Measurements from ENCODE around the gene GMDS. TPM values are rescaled to one million over a fixed set of nuclear protein-coding genes. Genes with fewer than 3 reads are reported as not detected.

Gene GMDS
- total RNA-seq, 1 donor from 2014 or later = 17.9 TPM

GRCh38 chr6:1777921-1778685 is 467.3 kb downstream of the GMDS start:
- no peak for DNase-seq (ENCODE audit: low read depth)
- TF ChIP-seq, protein P1, sequence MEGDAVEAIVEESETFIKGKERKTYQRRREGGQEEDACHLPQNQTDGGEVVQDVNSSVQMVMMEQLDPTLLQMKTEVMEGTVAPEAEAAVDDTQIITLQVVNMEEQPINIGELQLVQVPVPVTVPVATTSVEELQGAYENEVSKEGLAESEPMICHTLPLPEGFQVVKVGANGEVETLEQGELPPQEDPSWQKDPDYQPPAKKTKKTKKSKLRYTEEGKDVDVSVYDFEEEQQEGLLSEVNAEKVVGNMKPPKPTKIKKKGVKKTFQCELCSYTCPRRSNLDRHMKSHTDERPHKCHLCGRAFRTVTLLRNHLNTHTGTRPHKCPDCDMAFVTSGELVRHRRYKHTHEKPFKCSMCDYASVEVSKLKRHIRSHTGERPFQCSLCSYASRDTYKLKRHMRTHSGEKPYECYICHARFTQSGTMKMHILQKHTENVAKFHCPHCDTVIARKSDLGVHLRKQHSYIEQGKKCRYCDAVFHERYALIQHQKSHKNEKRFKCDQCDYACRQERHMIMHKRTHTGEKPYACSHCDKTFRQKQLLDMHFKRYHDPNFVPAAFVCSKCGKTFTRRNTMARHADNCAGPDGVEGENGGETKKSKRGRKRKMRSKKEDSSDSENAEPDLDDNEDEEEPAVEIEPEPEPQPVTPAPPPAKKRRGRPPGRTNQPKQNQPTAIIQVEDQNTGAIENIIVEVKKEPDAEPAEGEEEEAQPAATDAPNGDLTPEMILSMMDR (conservative IDR thresholded peaks at IDR 0.05; ENCODE audit: low read depth, low read length) = no peak
- H3K4me3 ChIP-seq (ENCODE audit: low read depth, low read length) = no peak overlapping the region

GRCh38 chr6:1775441-1775840 is 470.0 kb downstream of the GMDS start:
- no peak overlapping the region for H3K4me3 ChIP-seq (ENCODE audit: low read depth, low read length)
- DNase-seq (ENCODE audit: low read depth) = no peak
- TF ChIP-seq, protein P1 (conservative IDR thresholded peaks at IDR 0.05; ENCODE audit: low read depth, low read length) = no peak

- DNase-seq (ENCODE audit: low read depth) = no peak
- TF ChIP-seq, protein P1 (conservative IDR thresholded peaks at IDR 0.05; ENCODE audit: low read depth, low read length) = no peak
- no peak overlapping the region for H3K4me3 ChIP-seq (ENCODE audit: low read depth, low read length)
These were observed 471.0 kb downstream of the GMDS start for GRCh38 chr6:1774226-1774915.

- TF ChIP-seq, protein P1 (conservative IDR thresholded peaks at IDR 0.05; ENCODE audit: low read depth, low read length) = no peak
- no peak for DNase-seq (ENCODE audit: low read depth)
- H3K4me3 ChIP-seq (ENCODE audit: low read depth, low read length) = no peak overlapping the region
These were observed 471.7 kb downstream of the GMDS start for GRCh38 chr6:1773700-1774099.

DNA sequence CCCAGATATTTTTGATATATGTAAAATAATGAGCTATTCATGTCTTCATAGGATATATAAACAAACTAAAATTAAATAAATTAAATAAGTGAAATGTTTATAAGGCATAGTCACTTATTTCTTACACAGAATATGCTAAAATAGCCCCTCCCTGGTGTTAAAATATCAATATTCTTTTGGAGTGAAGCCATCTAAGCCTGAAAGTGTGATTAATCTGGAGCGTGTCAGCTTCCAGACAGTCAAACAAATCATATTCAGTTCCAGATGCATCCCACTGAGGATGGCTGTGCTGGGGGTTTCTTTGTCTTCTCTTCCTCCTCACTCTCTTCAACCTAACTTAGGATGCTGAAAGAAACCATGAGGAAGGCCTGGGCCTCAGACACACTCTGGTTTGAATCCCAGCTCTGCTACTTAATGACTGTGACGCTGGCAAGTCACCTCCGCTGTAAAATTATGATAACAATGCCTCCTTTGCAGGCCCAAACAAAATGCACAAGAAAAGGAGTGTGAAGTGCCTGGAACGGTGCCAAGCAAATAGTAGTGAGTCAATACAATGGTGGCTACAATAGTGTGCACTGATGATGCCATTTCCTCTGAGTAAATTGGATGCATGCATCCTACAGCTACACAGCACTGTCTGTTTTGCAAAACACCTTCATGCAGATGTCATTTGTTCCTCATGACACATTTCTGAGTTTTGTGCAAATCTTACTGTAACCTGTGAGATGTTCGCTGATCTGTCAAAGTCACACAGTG is 474.3 kb downstream of the GMDS start:
- TF ChIP-seq, protein P1 (conservative IDR thresholded peaks at IDR 0.05; ENCODE audit: low read depth, low read length) = no peak
- no peak overlapping the region for H3K4me3 ChIP-seq (ENCODE audit: low read depth, low read length)
- DNase-seq (ENCODE audit: low read depth) = no peak

- DNase-seq (ENCODE audit: low read depth) = no peak
- TF ChIP-seq, protein P1 (conservative IDR thresholded peaks at IDR 0.05; ENCODE audit: low read depth, low read length) = no peak
- H3K4me3 ChIP-seq (ENCODE audit: low read depth, low read length) = no peak overlapping the region
These were observed 475.0 kb downstream of the GMDS start for GRCh38 chr6:1770435-1770843.
